RWPE1 (cell line): ENCODE results near the gene ANAPC4.
"Not testable (repeated sequence)": the region's sequence is repeated elsewhere in the genome, so short reads cannot be mapped to it uniquely, and the experiment has no call there.

Experiments
- CTCF ChIA-PET: fragments of 350-600 bp; sonication (Branson Sonifier 250); formaldehyde crosslinking; extraction: SDS; loops from one replicate; lab custom pipeline; 2021; lab: Yijun Ruan, JAX
- POLR2A ChIA-PET: fragments of 400-600 bp; formaldehyde crosslinking; extraction: SDS; loops from one replicate; lab custom pipeline; 2020; ENCODE audit warnings: antibody characterized with exemption; ENCODE audit not compliant: low non-redundant PET; lab: Yijun Ruan, JAX
- DNase-seq: peaks from one replicate; pipeline ENCODE4 v3.0.0; 2012; ENCODE audit warnings: low spot score
- H3K27ac ChIP-seq: fragments of 450-650 bp; 2 replicates; pipeline ENCODE4 v1.5.1; 2017
- TF ChIP-seq, protein P1 (sequence below): fragments of 450-650 bp; conservative IDR thresholded peaks from 2 replicates; pipeline ENCODE4 v1.5.1; 2017; ENCODE audit warnings: low read depth, mild to moderate bottlenecking

ANAPC4 gene, protein sequence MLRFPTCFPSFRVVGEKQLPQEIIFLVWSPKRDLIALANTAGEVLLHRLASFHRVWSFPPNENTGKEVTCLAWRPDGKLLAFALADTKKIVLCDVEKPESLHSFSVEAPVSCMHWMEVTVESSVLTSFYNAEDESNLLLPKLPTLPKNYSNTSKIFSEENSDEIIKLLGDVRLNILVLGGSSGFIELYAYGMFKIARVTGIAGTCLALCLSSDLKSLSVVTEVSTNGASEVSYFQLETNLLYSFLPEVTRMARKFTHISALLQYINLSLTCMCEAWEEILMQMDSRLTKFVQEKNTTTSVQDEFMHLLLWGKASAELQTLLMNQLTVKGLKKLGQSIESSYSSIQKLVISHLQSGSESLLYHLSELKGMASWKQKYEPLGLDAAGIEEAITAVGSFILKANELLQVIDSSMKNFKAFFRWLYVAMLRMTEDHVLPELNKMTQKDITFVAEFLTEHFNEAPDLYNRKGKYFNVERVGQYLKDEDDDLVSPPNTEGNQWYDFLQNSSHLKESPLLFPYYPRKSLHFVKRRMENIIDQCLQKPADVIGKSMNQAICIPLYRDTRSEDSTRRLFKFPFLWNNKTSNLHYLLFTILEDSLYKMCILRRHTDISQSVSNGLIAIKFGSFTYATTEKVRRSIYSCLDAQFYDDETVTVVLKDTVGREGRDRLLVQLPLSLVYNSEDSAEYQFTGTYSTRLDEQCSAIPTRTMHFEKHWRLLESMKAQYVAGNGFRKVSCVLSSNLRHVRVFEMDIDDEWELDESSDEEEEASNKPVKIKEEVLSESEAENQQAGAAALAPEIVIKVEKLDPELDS

DNA sequence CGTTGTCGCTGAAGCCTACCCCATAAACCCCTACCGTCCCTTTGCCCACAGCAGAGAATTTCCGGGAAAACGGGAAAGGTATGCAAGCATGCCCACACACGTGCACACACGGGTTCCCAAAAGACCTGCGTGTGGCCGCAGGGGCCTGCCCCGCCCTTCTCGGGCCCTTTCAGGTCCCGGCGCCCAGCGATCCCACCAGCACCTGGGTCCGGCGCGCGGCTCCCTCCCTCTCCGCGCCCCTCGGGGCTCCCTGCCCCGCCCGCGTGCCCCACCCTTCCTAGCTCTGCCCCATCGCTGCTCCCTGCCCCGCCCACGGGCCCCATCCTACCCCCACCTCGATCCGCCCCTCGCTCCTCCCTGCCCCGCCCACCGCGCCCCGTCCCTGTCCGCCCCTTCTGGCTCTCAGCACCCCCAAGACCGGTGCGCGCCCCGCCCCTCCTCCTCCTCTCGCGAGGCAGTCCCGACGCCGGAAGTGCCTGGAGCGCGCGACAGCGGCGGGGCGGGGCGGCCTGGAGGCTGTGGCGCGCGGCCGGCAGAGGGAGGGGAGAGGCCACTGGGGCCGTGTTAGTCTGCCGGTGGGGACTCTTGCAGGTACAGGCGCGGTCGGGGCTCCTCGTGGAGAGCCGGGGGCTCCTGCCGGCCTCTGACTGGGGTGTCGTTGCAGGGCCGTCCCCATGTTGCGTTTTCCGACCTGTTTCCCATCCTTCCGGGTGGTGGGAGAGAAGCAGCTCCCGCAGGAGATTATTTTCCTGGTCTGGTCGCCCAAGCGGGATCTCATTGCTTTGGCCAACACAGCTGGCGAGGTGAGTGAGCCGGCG is at the start of gene ANAPC4:
Gene ANAPC4, plus strand, starts transcription at position 510 of the 818 bp plus-strand sequence. Its CDS starts 165 bp downstream, at position 675.
- H3K27ac ChIP-seq = peak within 1 kb of the TSS; percentile 88
- POLR2A ChIA-PET = interaction anchor here (0.9 kb wide), 1 partner anchor 9 kb away, joined by 6 read pairs; no protein-coding TSS in a partner anchor
- CTCF ChIA-PET = interaction anchor here (0.5 to 0.7 kb wide), 2 partner anchors 19 to 36 kb away, joined by 3 to 4 read pairs; no protein-coding TSS in a partner anchor
- TF ChIP-seq, protein P1, sequence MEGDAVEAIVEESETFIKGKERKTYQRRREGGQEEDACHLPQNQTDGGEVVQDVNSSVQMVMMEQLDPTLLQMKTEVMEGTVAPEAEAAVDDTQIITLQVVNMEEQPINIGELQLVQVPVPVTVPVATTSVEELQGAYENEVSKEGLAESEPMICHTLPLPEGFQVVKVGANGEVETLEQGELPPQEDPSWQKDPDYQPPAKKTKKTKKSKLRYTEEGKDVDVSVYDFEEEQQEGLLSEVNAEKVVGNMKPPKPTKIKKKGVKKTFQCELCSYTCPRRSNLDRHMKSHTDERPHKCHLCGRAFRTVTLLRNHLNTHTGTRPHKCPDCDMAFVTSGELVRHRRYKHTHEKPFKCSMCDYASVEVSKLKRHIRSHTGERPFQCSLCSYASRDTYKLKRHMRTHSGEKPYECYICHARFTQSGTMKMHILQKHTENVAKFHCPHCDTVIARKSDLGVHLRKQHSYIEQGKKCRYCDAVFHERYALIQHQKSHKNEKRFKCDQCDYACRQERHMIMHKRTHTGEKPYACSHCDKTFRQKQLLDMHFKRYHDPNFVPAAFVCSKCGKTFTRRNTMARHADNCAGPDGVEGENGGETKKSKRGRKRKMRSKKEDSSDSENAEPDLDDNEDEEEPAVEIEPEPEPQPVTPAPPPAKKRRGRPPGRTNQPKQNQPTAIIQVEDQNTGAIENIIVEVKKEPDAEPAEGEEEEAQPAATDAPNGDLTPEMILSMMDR = no peak
- peak; percentile 95 for DNase-seq

DNA sequence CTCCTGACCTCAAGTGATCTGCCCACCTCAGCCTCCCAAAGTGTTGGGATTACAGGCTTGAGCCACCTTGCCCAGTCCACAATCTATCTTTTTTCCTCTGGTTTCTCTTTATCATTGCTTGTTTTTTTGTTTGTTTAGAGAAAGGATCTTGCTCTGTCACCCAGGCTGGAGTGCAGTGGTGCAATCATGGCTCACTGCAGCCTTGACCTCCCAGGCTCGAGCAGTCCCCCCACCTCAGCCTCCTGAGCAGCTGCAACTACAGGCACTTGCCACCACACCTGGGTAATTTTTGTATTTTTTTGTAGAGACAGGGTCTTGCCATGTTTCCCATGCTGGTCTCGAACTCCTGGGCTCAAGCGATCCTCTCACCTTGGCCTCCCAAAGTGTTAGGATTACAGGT is 48.6 kb upstream of the ANAPC4 start:
- H3K27ac ChIP-seq, DNase-seq, CTCF ChIA-PET, POLR2A ChIA-PET: not testable (repeated sequence)

DNA sequence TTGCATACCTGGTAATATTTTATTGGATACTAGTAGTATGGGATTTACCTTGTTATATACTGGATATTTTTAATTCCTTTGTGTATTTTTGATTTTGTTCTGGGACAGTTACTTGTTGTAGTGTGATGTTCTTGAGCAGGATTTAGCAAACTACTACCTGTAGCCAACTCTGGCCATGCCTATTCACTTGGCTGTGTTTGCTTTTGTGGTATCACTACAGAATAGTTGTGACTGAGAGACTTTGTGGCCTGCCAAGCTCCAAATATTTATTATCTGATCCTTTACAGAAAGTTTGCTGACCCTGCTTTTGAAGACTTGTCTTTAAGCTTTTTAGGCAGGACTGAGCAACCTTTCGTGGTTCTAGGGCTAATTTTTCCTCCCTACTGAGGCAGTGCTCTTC is 46.7 kb upstream of the ANAPC4 start:
- TF ChIP-seq, protein P1 = no peak
- H3K27ac ChIP-seq = no peak overlapping the region
- POLR2A ChIA-PET = no interaction called here
- CTCF ChIA-PET = no interaction called here
- no peak for DNase-seq

DNA sequence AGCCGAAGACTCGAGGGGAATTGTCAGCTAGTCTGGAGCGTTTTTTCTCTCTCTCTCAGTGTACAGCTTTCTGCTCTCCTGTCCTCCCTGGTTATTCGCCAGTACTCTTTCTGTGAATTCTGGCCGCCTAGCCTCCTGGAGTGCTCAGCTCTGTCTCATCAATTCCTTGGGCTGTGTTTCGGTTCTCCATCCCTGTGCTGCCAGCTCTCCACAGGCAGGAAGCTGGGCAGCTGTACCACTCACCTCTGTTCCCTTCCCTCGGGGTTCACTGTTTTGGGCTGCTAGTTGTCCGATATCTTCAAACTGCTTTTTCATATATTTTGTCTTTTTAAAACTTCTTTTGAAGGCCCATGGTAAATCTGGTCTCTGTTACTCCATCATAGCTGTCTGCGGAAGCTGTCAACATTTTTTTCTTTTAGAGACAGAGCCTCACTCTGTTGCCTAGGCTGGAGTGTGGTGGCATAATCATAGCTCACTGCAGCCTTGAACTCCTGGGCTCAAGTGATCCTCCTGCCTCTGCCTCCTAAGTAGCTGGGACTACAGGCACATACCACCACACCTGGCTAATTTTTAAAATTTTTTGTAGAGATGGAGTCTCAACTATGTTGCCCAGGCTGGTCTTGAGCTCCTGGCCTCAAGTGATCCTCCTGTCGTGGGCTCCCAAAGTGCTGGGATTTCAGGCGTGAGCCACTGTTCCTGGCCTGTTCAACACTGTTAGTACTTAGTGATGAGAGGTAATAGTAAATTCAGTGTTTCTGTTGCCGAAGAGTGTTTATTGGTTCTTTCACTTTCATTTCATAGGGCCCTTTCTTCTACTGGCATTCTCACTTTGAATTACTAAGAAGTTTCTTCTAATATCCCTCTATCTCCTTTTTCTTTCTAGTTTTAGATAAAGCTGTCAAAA is 45.9 kb upstream of the ANAPC4 start:
- ChIA-PET POLR2A (no interaction called here), CTCF (interaction anchor here (1.2 kb wide), 1 partner anchor 10 kb away, joined by 3 read pairs; no protein-coding TSS in a partner anchor)
- H3K27ac ChIP-seq = no peak overlapping the region
- TF ChIP-seq, protein P1 = no peak
- DNase-seq = no peak

DNA sequence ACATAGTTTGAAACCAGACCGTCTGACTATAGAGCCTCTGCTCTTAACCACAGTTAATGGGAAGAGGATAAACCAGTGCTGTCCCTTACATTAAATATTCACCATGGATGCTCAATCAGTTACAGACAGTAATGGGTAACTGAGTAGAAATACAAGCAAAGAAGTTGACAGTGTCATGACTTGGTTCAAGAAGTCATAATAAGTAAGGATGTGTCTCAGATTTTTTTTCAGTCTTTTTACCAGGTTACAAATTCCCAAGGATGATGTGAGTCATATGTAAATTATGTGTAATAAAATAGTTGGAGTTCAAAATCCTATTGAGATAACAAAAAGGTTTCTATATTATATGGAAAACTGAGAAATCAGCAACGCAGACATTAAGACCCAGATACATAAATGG is 33.4 kb upstream of the ANAPC4 start:
- CTCF ChIA-PET = no interaction called here
- no peak for DNase-seq
- POLR2A ChIA-PET = no interaction called here
- H3K27ac ChIP-seq = no peak overlapping the region
- TF ChIP-seq, protein P1 = no peak

DNA sequence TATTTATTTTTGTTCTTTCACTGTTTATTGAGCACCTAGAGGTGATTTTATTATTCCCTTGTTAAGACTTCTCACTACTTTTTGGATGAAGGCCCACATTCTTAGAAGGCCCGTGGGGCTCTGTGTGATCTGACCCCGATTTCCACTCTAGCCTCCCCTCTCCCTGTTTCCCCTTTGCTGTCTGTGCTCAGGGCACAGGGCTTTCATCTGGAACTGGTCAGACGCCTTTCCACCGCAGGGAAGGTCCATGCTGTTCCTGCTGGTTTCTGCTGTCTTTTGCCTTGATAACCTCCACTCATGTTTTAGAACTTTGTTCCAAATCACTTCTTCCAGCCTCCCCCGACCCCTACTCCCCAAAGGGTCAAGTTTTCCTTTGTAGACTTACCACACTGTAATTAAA is 31.3 kb upstream of the ANAPC4 start:
- POLR2A ChIA-PET = no interaction called here
- CTCF ChIA-PET = interaction anchor here (0.6 kb wide), 1 partner anchor 94 kb away, joined by 4 read pairs; no protein-coding TSS in a partner anchor
- TF ChIP-seq, protein P1 = no peak
- H3K27ac ChIP-seq = no peak overlapping the region
- DNase-seq = no peak
